ENCODE data around the gene CACNA1I. TPM values are rescaled to one million over a fixed set of nuclear protein-coding genes. Genes with fewer than 3 reads are reported as not detected.
A peak's percentile ranks its signal among the peaks of the same experiment; 100 is the strongest.

The CACNA1I gene
- total RNA-seq, 1 experiment from 2014 or later: 2.1 TPM

- DNase-seq (ENCODE audit: low spot score): no peak
- POLR2A ChIA-PET: no interaction called here
- H3K27me3 Mint-ChIP-seq (ENCODE audit: low read depth): no peaks in the 10 kb centered on the region
- no peaks in the 10 kb centered on the region for H3K9me3 Mint-ChIP-seq
- peaks cover 3% of the 10 kb centered on the region; the same call in 1 of the 2 replicates for H3K4me1 Mint-ChIP-seq
- peaks cover 9% of the 10 kb centered on the region; the same call in 1 of the 2 replicates for H3K36me3 Mint-ChIP-seq
- CTCF ChIA-PET: interaction anchor here (0.7 to 1.4 kb wide), 5 partner anchors 17 to 340 kb away, joined by 3 to 9 read pairs (median 4); no protein-coding TSS in a partner anchor
- H3K27ac Mint-ChIP-seq: peak overlapping the region; percentile 53; the same call in 1 of the 2 replicates
- no peak overlapping the region for H3K4me3 Mint-ChIP-seq
- ATAC-seq: peak; percentile 34
- no peak for TF ChIP-seq ELF4 (CRISPR knock-in tag; IDR thresholded peaks at IDR 0.05; ENCODE audit: low read depth)
- TF ChIP-seq OVOL2 (CRISPR knock-in tag; IDR thresholded peaks at IDR 0.05; ENCODE audit: borderline replicate concordance): no peak
- no peak for TF ChIP-seq CBFB (CRISPR knock-in tag; IDR thresholded peaks at IDR 0.05; ENCODE audit: low read depth)
- TF ChIP-seq NFATC4 (CRISPR knock-in tag; IDR thresholded peaks at IDR 0.05): no peak
- TF ChIP-seq, protein P1, sequence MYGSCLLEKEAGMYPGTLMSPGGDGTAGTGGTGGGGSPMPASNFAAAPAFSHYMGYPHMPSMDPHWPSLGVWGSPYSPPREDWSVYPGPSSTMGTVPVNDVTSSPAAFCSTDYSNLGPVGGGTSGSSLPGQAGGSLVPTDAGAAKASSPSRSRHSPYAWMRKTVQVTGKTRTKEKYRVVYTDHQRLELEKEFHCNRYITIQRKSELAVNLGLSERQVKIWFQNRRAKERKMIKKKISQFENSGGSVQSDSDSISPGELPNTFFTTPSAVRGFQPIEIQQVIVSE (CRISPR knock-in tag; IDR thresholded peaks at IDR 0.05; ENCODE audit: borderline replicate concordance): no peak
- TF ChIP-seq ZNF423 (CRISPR knock-in tag; IDR thresholded peaks at IDR 0.05): no peak
- no peak for TF ChIP-seq IRF2 (CRISPR knock-in tag; IDR thresholded peaks at IDR 0.05; ENCODE audit: borderline replicate concordance, low read depth)
- TF ChIP-seq, protein P2, sequence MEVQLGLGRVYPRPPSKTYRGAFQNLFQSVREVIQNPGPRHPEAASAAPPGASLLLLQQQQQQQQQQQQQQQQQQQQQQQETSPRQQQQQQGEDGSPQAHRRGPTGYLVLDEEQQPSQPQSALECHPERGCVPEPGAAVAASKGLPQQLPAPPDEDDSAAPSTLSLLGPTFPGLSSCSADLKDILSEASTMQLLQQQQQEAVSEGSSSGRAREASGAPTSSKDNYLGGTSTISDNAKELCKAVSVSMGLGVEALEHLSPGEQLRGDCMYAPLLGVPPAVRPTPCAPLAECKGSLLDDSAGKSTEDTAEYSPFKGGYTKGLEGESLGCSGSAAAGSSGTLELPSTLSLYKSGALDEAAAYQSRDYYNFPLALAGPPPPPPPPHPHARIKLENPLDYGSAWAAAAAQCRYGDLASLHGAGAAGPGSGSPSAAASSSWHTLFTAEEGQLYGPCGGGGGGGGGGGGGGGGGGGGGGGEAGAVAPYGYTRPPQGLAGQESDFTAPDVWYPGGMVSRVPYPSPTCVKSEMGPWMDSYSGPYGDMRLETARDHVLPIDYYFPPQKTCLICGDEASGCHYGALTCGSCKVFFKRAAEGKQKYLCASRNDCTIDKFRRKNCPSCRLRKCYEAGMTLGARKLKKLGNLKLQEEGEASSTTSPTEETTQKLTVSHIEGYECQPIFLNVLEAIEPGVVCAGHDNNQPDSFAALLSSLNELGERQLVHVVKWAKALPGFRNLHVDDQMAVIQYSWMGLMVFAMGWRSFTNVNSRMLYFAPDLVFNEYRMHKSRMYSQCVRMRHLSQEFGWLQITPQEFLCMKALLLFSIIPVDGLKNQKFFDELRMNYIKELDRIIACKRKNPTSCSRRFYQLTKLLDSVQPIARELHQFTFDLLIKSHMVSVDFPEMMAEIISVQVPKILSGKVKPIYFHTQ (CRISPR knock-in tag; IDR thresholded peaks at IDR 0.05): no peak
- TF ChIP-seq MYBL2 (CRISPR knock-in tag; IDR thresholded peaks at IDR 0.05): no peak
- TF ChIP-seq NFE2L1 (CRISPR knock-in tag; IDR thresholded peaks at IDR 0.05): no peak
- TF ChIP-seq GRHL2 (CRISPR knock-in tag; IDR thresholded peaks at IDR 0.05; ENCODE audit: insufficient replicate concordance, severe bottlenecking): no peak
- no peak for TF ChIP-seq PRRX2 (CRISPR knock-in tag; IDR thresholded peaks at IDR 0.05)
- TF ChIP-seq JUN (CRISPR knock-in tag; IDR thresholded peaks at IDR 0.05): no peak
- TF ChIP-seq, protein P3, sequence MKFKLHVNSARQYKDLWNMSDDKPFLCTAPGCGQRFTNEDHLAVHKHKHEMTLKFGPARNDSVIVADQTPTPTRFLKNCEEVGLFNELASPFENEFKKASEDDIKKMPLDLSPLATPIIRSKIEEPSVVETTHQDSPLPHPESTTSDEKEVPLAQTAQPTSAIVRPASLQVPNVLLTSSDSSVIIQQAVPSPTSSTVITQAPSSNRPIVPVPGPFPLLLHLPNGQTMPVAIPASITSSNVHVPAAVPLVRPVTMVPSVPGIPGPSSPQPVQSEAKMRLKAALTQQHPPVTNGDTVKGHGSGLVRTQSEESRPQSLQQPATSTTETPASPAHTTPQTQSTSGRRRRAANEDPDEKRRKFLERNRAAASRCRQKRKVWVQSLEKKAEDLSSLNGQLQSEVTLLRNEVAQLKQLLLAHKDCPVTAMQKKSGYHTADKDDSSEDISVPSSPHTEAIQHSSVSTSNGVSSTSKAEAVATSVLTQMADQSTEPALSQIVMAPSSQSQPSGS (CRISPR knock-in tag; IDR thresholded peaks at IDR 0.05; ENCODE audit: borderline replicate concordance, low read depth): no peak
- TF ChIP-seq AFF4 (CRISPR knock-in tag; IDR thresholded peaks at IDR 0.05; ENCODE audit: borderline replicate concordance): no peak
- TF ChIP-seq ZNF232 (CRISPR knock-in tag; IDR thresholded peaks at IDR 0.05): no peak
- no peak for TF ChIP-seq RORB (CRISPR knock-in tag; IDR thresholded peaks at IDR 0.05)
- TF ChIP-seq TCF7 (CRISPR knock-in tag; IDR thresholded peaks at IDR 0.05; ENCODE audit: low read depth): no peak
These were observed 114.2 kb downstream of the CACNA1I start for GRCh38 chr22:39684702-39685281.
